ENCODE data around the gene AGBL4.

AGBL4 gene

DNA sequence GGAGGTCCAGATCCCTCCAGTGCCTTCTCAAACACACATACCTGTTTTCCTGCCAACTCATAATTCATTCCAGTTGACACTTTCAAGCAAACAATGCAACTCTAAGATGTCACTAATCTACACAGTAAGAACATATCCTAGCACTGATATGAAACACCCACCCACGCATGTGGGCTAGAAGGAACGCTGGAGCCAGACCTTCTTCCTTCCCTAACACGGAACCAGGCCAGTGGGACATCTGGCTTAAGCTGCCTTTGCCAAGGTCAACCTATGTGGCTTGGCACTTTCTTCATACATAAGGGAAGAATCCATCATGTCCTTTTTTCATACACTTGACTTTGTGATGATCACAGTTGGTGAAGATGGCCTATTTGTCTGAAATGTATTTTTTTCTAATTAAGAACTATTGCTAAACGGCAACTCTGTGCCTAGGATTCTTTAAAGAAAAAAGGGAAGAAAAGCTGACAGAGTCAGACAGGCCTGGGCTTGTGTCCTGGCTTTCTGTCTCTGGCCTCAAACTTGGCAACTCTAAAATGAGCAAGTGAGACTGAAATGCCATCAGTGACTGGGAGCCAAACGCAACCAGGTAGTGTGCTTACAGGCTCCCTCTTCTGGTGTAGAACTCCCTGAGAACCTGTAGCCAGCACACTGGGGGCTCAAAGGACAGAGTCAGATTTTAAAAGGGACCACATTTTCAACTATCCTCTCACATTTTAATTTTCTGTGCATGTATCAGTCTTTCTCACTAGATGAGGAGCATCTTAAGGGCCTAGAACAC is 1154.4 kb downstream of the AGBL4 start:
- FAIRE-seq, result no peak

DNA sequence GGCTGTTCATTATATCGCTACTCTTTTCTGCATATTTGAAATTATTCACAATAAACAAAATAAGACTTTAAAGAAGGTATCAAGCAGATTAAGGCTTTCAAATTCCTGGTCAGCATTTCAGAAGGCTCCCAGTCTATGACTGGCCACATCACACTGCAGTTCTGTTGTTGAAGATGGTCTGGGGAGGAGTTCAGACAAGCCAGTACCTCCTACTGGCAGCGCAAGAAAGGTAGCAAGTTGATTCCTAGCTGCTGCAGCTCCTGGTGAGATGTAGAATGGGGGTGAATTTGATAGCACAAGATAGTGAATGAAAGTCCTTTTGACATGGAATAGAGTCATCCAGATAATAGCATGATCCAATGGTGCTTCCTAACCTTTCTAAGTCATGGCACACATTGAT is 1158.8 kb downstream of the AGBL4 start:
- no peak for FAIRE-seq

DNA sequence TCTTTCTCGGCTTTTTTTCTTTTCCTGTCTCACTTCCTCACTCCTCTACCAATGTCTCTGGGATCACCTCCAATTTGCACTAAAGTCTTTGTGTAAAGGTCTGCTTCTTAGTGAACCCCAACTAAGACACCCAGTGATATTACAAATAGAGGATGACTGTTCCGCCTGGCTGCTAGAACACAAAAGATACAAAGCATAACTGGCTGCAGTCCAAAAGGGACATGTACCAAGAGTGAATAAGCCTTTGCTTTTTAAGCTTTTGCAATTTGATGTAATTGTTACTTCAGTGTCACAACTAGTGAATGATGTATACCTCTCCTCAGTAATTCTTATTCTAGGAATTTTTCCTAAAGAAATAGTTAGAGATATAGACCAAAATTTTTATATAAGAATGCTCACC is 1164.3 kb downstream of the AGBL4 start:
- FAIRE-seq, result no peak

DNA sequence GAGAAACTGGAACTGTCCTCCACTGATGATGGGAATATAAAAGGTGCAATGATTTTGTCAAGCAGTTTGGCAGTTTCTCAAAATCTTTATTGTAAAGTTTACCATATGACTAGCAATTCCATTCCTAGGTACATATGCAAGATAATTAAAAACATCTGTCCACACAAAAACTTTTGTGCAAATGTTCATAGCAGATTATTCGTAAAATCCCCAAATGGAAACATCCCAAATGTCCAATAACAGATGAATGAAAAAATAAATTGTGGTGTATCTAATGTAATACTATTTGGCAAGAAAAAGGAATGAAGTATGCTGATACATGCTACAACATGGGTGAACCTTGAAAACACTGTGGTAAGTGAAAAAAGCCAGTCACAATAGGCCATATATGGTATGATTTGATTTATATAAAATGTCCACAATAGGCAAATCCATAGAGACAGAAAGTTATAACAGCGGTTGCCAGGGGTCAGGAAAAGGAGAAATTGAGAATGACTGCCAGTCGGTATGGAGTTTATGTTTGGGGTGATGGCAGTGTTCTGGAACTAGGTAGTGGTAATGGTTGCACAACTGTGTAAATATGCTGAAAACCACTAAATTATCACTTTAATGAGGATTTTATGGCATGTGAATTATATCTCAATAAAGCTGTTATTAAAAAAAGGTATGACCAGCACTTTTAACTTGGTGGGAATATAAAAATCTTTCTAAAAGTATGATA is 1165.4 kb downstream of the AGBL4 start:
- FAIRE-seq, result no peak

DNA sequence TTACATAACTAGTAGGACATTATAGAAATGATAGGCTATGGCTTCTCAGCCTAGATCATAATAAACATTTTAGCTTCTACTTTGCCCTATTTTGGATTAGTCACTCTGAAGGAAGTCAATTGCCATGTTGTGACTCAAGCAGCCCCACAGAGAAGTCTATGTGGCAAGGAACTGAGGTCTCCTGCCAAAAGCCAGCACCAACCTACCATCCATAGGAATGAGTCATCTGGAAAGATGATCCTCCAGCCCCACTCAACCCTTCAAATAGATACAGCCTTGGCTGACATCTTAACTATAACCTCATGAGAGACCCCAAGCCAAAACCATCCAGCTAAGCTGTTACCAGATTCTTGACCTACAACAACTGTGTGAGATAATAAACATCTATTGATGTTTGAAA is 1170.7 kb downstream of the AGBL4 start:
- no peak for FAIRE-seq

DNA sequence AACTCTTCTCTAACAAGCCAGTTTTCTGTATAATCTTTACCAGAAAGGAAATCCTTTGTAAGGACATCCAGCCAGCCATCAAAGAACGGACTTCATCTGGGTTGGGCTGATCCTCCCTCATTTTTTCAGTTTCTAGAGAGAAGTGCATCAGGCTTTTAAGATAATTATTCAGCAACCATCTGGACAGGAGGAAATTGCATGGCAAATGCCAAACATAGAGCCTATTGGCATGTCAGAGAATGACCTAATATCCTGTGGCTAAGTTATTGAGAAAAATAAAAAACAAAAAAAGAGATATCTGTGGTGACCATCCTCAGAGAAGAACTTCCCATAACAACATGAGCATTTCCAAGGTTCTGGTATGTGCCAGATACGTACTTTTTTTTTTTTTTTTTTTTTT is 1172.1 kb downstream of the AGBL4 start:
- FAIRE-seq, result no peak

DNA sequence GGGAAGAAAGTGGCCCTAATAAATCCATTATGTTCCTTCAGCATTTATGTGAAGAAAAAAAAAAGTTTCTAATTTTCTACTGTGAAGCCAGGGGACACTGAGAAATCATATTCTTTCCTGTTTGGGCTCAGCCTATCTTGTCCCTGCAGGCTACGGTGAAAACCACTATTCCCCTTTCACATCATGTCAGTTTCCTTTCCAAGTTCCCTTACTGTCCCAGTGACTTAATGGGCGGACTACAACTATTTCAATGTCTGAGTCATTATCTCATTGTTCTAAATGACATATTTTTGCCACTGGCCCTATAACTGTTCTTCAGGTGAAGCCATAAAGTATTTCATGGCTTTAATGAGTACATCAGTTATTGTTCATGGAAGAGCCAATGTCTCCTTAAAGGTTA is 1175.7 kb downstream of the AGBL4 start:
- FAIRE-seq, result no peak

DNA sequence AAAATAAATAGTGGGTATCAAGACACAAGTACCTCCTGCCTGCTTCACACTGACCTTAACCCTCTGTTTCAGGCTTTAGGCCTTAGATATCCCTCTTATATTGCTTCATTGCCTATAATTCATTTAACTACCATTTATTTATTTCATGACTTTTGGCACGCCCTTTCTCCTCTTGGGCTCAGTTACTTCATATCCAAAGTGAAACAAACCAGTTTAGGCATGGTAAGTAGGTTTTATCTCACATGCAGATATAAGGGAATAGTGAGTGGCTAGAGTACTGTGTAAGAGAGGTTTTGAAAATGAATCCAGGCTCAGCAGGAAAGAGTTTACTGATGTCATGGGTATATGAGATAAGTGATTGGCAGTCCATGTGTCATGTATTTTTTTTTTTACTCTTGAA is 1177.3 kb downstream of the AGBL4 start:
- FAIRE-seq, result no peak

DNA sequence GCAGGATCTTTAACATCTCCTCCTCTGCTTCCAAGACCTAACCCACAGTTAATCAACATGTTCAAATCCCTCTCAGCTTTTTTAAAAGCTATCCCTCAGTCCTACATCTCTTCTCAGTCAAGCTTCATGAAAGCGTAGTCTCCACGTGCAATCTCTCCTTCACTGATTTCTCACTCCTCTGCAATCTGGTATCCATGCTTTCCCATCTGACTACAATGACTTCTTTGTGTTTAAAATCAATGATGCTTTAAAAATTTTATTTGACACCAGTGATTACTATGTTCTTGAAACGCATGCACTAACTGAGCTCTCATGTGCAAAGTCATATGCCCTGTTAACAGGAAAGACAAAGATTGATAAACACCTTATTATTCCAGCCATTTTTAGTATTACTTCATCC is 1179.6 kb downstream of the AGBL4 start:
- FAIRE-seq, result no peak

DNA sequence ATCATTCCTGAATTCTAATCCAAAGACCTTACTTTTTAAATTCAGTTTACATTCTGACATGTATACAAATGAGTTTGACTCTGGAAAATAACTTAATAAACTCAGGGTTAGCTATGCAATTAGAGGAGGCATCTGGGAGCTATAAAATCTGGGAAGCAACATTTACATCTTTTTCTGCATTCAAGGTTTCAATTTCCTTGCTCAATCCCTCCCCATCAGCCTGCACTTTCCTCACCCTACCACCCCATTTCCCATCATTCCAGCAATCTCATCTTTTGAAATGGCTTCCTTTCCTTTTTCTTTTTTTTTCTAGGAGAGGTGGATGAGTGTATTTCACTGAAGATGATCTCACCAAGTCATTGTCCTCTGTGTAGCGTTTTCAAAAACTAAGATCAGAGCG is 1181.8 kb downstream of the AGBL4 start:
- no peak for FAIRE-seq

DNA sequence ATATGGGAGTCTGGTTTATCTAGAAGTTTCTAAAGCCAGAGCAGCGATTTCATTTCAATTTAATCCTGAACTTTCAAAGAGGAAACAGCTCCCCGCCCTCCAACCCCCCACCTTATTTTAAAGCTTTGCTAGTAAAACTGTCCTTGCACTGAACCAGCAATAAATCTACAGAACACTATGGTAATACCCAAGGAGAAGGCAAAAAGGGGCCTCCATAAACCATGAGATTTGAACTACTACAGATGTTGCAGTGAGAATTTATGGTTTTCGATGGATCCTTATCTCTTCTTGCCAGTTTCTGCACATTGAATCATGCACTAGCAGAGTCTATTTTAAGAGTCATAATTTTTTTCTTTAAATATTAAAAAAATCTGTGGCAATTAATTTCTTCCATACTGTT is 1182.3 kb downstream of the AGBL4 start:
- no peak for FAIRE-seq

DNA sequence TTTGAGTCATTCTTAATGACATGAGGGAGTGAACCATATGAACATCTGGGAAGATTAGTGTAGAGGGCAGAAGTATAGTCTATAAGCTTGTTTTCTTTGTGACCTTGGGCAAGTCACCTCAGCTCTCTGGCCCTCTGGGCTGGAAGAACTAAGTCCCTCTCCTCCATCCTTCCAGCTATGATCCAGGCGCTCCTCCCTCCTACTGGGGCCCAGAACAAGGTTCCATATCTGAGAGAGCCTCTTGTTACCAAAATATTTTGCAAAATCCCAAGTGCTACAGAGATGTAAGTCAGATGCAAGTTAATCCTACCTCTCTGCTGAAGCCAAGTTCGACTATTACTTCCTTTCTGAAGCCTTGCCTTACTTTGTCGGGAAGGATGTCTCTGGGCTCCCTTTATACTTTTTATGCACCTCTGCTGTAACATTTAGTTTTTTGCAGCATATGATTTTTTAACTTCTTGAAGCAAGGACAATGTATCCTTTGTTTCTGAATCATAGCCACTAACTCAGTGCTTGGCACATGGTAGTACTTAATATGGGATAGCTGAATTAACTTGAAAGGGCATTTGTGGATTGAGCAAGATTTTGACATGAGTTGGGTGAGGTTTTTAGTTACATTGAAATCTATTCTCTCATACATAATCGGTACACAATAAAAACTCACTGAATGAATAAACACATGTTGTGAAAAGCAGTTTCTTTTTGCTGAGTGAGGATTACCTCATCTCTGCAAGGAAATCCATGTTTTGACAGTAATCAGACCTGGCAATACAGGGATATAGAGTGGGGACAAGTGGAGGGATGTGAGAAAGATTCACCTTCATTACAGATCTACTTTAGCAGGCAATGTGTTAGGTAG is 1192.4 kb downstream of the AGBL4 start:
- FAIRE-seq, result no peak

DNA sequence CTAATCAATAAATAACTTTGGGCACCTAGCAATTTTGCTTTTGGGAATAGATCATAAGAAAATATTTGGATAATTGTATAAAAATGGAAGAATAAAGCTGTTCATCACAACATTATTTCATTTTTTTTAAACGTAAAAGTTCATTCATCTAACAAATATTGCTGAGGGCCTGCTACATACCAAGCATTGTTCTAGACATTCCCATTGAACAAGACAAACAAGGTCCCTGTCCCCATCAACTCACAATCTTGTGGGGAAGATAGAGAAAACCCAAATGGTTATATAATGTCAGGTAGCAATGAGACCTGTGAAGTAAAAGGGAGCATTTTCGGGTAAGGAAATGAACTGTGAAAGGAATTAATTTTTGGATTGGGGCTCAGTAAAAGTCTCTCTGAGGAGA is 1193.0 kb downstream of the AGBL4 start:
- no peak for FAIRE-seq

DNA sequence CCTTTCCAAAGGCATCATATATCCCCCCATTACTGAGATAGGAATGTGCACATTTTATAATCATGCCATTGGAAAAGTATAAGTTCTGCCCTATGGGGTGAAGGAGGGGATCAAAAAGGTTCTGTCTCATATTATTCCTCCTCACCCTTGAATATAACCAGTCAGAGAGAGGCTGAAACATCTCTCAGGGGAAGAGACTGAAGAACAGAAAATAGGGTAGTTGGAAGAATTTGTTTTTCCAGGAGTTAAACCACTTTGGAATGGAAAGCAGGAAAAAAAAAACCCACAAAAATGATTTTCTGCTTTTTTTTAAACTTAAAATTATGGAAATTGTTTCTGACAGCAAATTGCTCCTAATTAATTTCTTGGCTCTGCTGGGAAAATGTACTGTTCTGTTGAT is 1194.3 kb downstream of the AGBL4 start:
- FAIRE-seq, result no peak

DNA sequence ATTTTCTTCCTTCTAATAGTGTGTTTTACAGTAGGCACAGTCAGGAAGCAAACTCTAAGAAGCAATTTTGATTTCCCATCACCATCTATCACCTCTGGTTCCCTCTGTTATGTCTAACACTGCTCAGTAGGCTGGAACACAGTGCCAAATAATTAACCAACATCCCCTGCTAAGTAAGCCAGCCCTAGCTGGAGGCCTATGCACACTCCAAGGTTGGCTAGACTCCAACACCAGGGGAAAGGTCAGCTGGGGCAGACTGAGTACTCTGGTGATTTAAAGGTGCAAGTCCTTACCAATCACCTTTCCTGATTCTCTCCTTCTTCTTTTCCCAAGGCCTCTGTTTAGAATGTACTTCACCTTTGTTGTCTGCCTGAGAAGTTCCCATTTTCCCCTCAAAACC is 1200.6 kb downstream of the AGBL4 start:
- FAIRE-seq, result no peak

DNA sequence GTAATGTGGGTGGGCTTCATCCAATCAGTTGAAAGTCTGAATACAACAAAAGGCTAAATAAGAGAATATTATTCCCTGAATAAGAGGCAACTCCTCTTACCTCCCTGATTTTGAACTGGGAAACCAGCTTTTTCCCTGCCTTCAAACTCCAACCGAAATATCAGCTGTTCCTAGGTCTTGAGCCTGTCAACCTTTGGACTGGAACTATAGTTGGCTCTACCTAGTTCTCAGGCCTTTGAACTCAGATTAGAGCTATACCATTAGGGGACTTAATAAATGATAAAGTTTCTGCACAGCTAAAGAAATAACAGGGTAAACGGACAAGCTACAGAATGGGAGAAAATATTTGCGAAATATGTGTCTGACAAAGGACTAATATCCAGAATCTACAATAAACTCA is 1203.3 kb downstream of the AGBL4 start:
- no peak for FAIRE-seq

DNA sequence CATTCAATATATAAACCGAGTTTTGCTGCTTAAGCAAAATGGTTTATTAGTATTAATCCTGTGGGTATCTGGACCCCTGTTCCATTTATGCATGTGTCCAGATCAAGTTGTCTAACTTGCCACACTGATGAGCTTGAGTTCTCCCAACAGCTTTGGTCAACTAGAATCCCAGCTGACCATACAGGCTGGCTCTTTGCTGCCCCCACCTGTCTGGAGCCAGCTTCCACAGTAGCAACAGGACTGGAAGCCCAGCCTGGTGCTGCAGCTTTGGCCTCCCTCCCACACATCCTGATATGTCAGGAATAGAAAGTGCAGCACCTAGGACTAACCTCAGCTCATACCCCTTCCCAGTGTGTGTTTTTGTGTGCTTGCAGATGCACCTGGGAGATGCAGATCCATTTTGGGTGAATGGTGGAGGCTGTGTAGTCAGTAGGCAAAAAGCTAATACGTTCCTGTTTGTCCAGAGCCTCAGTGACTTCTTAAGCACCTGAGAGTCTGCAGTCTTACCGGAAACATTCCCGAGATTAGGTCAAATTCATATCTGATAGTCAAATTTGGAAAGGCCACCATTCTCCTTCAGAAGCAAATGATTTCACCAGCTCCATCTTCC is 1206.1 kb downstream of the AGBL4 start:
- no peak for FAIRE-seq

DNA sequence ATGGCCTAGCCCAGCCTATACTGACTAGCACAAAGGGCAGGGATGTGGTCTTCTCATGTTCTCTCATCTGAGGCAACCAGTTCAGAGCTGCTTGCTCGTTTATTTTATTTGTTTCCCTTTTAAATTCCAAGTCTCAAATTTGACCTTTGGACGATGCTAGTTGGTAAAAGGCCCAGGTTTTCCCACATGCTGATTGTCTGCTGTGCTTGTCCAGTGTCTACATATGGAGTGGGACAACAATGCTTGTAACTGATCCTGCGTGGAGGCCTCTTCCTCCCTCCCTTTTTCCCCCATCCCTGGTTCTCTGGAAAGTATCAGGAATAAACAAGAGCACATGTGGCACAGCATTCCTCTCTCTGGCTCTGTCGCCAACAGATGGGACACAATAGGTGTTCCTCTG is 1213.0 kb downstream of the AGBL4 start:
- FAIRE-seq, result no peak

DNA sequence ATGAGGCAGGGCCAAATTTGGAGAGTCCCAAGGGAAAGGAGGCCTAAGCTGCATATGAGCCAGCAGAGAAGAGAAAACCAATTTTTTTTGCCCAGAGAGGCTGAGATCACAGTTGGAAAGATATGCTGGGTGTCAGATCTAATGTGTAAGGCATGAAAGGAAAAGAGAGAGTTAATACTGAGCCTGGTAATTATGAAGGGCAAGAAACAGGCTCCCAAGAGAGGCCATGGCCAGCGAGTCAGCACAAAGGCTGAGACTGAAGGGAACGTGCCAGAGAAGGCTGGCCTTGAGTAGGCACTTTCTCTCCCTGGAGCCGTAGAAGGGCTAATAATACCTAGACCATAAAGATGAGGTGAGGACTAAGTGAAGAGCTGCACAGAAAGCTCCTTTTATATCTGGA is 1215.3 kb downstream of the AGBL4 start:
- no peak for FAIRE-seq

DNA sequence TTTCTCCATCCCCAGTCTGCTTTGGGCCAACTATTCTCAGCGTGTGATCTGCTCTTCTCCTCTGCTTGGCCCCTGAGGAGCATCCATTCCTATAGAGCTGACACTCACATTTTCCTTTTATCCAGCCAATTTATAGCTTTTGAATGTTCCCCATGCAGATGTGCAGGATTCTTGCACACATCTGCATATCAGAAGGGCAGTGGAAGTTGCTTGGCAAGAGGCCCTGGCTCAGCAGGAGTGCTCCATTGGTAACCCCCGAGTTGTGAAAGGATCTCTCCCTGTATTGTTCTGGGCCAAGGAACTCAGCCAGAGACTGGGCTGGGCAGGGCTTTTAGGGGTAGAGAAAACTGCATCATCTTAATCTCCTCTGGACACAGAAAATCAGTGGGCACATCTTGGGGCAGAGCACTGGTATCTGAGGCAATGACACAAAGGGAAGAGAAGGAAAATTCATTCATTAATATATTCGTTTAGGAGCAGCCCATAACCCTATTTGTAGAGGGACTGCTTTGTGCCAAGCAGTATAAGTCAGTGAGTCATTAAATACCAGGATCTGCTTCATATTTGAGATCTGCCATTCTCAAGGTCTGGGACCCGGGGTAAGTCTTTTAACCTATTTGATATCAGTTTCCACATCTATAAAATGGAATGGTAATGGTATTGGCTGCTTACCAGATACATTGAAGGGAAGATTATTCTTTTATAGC is 1216.0 kb downstream of the AGBL4 start:
- no peak for FAIRE-seq

DNA sequence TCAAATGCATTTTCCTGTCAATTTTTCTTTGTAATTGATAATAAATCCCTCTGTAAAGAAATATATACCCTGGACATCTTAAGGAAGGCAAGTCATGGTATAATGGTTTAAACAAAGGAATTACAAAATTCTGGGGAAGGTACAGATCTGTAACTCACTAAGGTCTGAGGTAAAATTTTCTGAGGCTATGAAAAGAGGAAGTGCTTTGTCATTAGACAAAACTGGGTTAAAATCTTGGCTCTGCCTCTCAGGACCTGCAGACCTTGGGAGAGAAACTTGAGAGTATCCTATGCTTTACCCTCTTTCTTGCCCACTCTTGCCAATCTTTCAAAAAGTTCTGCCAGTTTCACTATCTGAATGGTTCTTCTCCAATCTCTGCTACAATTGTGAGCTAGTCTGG is 1220.3 kb downstream of the AGBL4 start:
- no peak for FAIRE-seq

DNA sequence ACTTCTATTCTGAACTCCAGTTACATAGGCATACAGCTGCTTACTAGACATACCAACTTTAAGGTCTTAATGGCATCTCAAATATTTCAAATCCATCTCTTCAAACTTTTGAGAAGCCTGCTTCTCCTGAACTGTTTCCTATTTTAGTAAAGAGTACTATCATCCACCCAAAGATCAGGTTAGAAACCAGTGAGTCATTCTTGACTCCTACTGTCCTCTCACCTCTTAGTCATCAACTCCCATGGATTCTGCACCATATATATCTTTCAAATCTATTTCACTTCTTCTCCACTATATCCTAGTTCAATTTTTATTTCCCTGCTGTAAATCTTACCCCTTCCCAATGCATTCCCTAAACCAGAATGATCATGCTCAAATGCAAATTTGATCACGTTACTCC is 1228.9 kb downstream of the AGBL4 start:
- FAIRE-seq, result no peak

DNA sequence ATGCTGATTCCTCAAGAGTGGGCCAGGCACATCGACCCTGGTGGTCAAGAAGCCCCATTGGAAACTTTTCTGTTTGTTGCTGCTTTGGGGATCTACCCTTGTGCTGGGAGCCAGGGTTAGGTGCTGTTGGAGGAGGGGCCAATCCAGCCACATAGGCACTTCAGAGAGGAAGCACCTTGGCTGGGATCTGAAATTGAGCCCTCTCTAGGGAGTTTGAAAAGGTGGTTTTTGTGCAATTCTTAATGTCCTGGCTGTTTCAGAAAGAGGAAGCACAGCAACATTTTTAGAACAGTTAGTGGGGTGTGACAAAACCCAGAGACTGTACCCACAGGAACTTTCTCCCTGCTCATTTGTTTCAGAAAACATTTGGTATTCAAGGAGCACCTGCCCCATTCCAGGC is 1229.9 kb downstream of the AGBL4 start:
- no peak for FAIRE-seq
